GM12878 (cell line): ENCODE data around the gene TMEM179B. TPM values are rescaled to one million over a fixed set of nuclear protein-coding genes. Genes with fewer than 3 reads are reported as not detected.

ENCODE experiments used
- ASH2L ChIP-seq: fragments of 300-600, 200-600 bp; sonication (generic); IDR thresholded peaks from 2 replicates; pipeline ENCODE4 v1.6.1; 2017; ENCODE audit warnings: low read depth, mild to moderate bottlenecking, borderline replicate concordance
- CBFB ChIP-seq: IDR thresholded peaks from 2 replicates; pipeline ENCODE4 v1.6.1; 2016; ENCODE audit warnings: antibody characterized with exemption, low read depth
- CBX5 ChIP-seq: sonication (generic); IDR thresholded peaks from 2 replicates; pipeline ENCODE4 v1.6.1; 2016; ENCODE audit warnings: low read depth, moderate library complexity, mild to moderate bottlenecking, inconsistent platforms
- CREB1 ChIP-seq: IDR thresholded peaks from 2 replicates; pipeline ENCODE4 v1.6.1; 2012; ENCODE audit warnings: low read depth, mild to moderate bottlenecking, inconsistent platforms
- EED ChIP-seq: sonication (generic); IDR thresholded peaks from 2 replicates; pipeline ENCODE4 v1.6.1; 2016; ENCODE audit warnings: antibody characterized with exemption, low read depth
- HDGF ChIP-seq: fragments of 450-650 bp; IDR thresholded peaks from 2 replicates; pipeline ENCODE4 v1.6.1; 2016; ENCODE audit warnings: antibody characterized with exemption
- IKZF2 ChIP-seq, 2 experiments: fragments of 450-650 bp; IDR thresholded peaks; 2 replicates each; pipeline ENCODE4 v1.6.1; 2017; ENCODE audit warnings: mild to moderate bottlenecking in 2 of 2, moderate library complexity in 2 of 2
- LARP7 ChIP-seq: fragments of 450-650 bp; IDR thresholded peaks from 2 replicates; pipeline ENCODE4 v1.6.1; 2017; ENCODE audit warnings: mild to moderate bottlenecking
- MYC ChIP-seq: IDR thresholded peaks from 2 replicates; pipeline ENCODE4 v1.6.1; 2011; ENCODE audit warnings: mild to moderate bottlenecking, low read length, moderate library complexity, inconsistent platforms; ENCODE audit not compliant: insufficient read depth, insufficient replicate concordance, insufficient read length, severe bottlenecking
- NFYA ChIP-seq: IDR thresholded peaks from 2 replicates; pipeline ENCODE4 v1.6.1; 2011; ENCODE audit warnings: low read depth, mild to moderate bottlenecking, low read length, improper control_type of control experiment, borderline replicate concordance
- POU2F2 ChIP-seq: IDR thresholded peaks from 3 replicates; pipeline ENCODE4 v1.6.1; 2011; ENCODE audit warnings: low read depth, mild to moderate bottlenecking, low read length, borderline replicate concordance
- RAD51 ChIP-seq: fragments of 450-650 bp; IDR thresholded peaks from 2 replicates; pipeline ENCODE4 v1.6.1; 2016; ENCODE audit warnings: moderate library complexity, mild to moderate bottlenecking, inconsistent platforms
- SIN3A ChIP-seq: IDR thresholded peaks from 2 replicates; pipeline ENCODE4 v1.6.1; 2012; ENCODE audit warnings: low read depth, low read length, improper control_type of control experiment
- SMAD1 ChIP-seq: fragments of 450-650 bp; IDR thresholded peaks from 2 replicates; pipeline ENCODE4 v1.6.1; 2018; ENCODE audit warnings: mild to moderate bottlenecking, low read depth; ENCODE audit not compliant: partially characterized antibody
- SREBF1 ChIP-seq: IDR thresholded peaks from 2 replicates; pipeline ENCODE4 v1.6.1; 2012; ENCODE audit warnings: mild to moderate bottlenecking, low read length
- TAF1 ChIP-seq: IDR thresholded peaks from 2 replicates; pipeline ENCODE4 v1.6.1; 2011; ENCODE audit warnings: mild to moderate bottlenecking, low read depth, low read length, borderline replicate concordance
- TCF12 ChIP-seq: IDR thresholded peaks from 2 replicates; pipeline ENCODE4 v1.6.1; 2011; ENCODE audit warnings: low read depth, mild to moderate bottlenecking, low read length
- ZNF207 ChIP-seq: fragments of 450-650 bp; IDR thresholded peaks from 2 replicates; pipeline ENCODE4 v1.6.1; 2014; ENCODE audit warnings: antibody characterized with exemption, mild to moderate bottlenecking, borderline replicate concordance
- polyA plus RNA-seq, 11 experiments: library from polyadenylated mRNA; depleted of rRNA in 4 of 11; unstranded in 6 of 11; stranded (reverse) in 5 of 11; fragments of >200 nt; fragmentation: Nextera tagmentation in 4 of 11; fragmentation: Illumina TruSeq in 1 of 11; extraction: Ambion mirVana in 4 of 11; extraction: Trizol in 1 of 11; gene quantifications; 1 replicate in 1 of 11; 2 replicates in 10 of 11; pipeline versions ENCODE4 v1.2.1 to v1.2.3, GENCODE V29; 2011 to 2016; ENCODE audit warnings: inconsistent platforms in 2 of 11, missing spikeins in 2 of 11, low read depth in 1 of 11
- total RNA-seq, 4 experiments: library from RNA; depleted of rRNA in 3 of 4; stranded (reverse); fragments of >200 nt in 3 of 4; fragmentation: Illumina TruSeq in 1 of 4; extraction: Trizol in 1 of 4; gene quantifications; 2 replicates each; pipeline versions ENCODE4 v1.2.1 to v1.2.3, GENCODE V29; 2013 to 2021
- TF ChIP-seq, protein P1 (sequence below): fragments of 450-650 bp; IDR thresholded peaks from 2 replicates; pipeline ENCODE4 v1.6.1; 2016; ENCODE audit warnings: mild to moderate bottlenecking
- TF ChIP-seq, protein P2 (sequence below): IDR thresholded peaks from 2 replicates; pipeline ENCODE4 v1.6.1; 2012; ENCODE audit warnings: low read depth, low read length, improper control_type of control experiment
- TF ChIP-seq, protein P3 (sequence below): IDR thresholded peaks from 2 replicates; pipeline ENCODE4 v1.6.1; 2012; ENCODE audit warnings: low read length, inconsistent platforms
- TF ChIP-seq, protein P4 (sequence below): fragments of 450-650 bp; IDR thresholded peaks from 2 replicates; pipeline ENCODE4 v1.6.1; 2017; ENCODE audit warnings: mild to moderate bottlenecking, moderate library complexity

TMEM179B gene
- total and polyA plus RNA-seq, 10 of the 15 experiments (the other 5 are each of a cell fraction or from before 2014, with no cell fraction given): 21.7 to 82.4 (median 42.0) TPM

DNA sequence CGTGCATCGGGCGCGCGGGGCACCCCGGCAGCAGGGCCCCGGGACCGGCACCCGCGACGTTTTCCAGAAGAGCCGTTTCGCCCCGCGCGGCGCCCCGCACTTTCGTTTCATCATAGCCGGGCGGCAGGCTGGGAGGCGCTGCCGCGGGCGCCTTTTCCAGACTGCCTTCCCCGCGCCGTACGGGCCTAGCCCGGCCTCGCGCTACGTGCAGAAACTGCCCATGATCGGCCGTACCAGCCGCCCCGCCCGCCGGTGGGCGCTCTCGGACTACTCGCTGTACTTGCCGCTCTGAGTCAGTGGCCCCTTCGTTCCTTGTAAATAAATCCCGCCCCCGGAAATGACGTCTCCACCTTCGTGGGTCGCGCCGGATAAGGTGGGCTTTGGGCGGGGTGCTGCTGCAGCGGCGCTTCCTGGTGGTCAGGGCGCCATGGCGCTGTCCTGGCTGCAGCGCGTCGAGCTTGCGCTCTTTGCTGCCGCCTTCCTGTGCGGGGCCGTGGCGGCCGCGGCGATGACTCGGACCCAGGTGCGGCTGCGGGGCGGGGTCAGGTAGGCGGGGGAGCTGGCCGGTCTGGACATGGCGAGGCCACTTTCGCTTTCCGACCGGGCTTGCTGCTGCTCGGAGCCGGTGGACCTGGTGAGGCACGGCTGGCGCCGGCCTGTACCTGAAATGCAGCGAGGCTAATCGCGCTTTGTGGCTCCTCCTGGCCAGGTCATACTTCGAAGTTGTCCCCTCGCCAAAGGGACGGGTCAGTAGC, at the start of gene TMEM179B (continued):
- TF ChIP-seq, protein P1, sequence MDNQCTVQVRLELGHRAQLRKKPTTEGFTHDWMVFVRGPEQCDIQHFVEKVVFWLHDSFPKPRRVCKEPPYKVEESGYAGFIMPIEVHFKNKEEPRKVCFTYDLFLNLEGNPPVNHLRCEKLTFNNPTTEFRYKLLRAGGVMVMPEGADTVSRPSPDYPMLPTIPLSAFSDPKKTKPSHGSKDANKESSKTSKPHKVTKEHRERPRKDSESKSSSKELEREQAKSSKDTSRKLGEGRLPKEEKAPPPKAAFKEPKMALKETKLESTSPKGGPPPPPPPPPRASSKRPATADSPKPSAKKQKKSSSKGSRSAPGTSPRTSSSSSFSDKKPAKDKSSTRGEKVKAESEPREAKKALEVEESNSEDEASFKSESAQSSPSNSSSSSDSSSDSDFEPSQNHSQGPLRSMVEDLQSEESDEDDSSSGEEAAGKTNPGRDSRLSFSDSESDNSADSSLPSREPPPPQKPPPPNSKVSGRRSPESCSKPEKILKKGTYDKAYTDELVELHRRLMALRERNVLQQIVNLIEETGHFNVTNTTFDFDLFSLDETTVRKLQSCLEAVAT: no peak
- TF ChIP-seq ZNF207 (no peak), SIN3A (peak; percentile 21), LARP7 (peak; percentile 39; the same call in 1 of the 2 replicates), TCF12 (0 out of 2 replicates have a peak, but pooled peaks have one; percentile 51), MYC (peak; percentile 63), TAF1 (peak; percentile 91), ASH2L (peak; percentile 51; the same call in 1 of the 2 replicates), POU2F2 (peak; percentile 93), SREBF1 (no peak), HDGF (no peak), CBFB (peak; percentile 83), SMAD1 (no peak), CREB1 (peak; percentile 96), RAD51 (no peak), EED (no peak), CBX5 (no peak), IKZF2 (IDR thresholded peaks at IDR 0.05) (no peak; a peak in 1 of 4 replicates), NFYA (no peak)
- TF ChIP-seq, protein P2, sequence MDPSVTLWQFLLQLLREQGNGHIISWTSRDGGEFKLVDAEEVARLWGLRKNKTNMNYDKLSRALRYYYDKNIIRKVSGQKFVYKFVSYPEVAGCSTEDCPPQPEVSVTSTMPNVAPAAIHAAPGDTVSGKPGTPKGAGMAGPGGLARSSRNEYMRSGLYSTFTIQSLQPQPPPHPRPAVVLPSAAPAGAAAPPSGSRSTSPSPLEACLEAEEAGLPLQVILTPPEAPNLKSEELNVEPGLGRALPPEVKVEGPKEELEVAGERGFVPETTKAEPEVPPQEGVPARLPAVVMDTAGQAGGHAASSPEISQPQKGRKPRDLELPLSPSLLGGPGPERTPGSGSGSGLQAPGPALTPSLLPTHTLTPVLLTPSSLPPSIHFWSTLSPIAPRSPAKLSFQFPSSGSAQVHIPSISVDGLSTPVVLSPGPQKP: peak; percentile 65; the same call in 1 of the 2 replicates
- TF ChIP-seq, protein P3, sequence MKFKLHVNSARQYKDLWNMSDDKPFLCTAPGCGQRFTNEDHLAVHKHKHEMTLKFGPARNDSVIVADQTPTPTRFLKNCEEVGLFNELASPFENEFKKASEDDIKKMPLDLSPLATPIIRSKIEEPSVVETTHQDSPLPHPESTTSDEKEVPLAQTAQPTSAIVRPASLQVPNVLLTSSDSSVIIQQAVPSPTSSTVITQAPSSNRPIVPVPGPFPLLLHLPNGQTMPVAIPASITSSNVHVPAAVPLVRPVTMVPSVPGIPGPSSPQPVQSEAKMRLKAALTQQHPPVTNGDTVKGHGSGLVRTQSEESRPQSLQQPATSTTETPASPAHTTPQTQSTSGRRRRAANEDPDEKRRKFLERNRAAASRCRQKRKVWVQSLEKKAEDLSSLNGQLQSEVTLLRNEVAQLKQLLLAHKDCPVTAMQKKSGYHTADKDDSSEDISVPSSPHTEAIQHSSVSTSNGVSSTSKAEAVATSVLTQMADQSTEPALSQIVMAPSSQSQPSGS: no peak; the same call in 1 of the 2 replicates
- TF ChIP-seq, protein P4, sequence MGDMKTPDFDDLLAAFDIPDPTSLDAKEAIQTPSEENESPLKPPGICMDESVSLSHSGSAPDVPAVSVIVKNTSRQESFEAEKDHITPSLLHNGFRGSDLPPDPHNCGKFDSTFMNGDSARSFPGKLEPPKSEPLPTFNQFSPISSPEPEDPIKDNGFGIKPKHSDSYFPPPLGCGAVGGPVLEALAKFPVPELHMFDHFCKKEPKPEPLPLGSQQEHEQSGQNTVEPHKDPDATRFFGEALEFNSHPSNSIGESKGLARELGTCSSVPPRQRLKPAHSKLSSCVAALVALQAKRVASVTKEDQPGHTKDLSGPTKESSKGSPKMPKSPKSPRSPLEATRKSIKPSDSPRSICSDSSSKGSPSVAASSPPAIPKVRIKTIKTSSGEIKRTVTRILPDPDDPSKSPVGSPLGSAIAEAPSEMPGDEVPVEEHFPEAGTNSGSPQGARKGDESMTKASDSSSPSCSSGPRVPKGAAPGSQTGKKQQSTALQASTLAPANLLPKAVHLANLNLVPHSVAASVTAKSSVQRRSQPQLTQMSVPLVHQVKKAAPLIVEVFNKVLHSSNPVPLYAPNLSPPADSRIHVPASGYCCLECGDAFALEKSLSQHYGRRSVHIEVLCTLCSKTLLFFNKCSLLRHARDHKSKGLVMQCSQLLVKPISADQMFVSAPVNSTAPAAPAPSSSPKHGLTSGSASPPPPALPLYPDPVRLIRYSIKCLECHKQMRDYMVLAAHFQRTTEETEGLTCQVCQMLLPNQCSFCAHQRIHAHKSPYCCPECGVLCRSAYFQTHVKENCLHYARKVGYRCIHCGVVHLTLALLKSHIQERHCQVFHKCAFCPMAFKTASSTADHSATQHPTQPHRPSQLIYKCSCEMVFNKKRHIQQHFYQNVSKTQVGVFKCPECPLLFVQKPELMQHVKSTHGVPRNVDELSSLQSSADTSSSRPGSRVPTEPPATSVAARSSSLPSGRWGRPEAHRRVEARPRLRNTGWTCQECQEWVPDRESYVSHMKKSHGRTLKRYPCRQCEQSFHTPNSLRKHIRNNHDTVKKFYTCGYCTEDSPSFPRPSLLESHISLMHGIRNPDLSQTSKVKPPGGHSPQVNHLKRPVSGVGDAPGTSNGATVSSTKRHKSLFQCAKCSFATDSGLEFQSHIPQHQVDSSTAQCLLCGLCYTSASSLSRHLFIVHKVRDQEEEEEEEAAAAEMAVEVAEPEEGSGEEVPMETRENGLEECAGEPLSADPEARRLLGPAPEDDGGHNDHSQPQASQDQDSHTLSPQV: no peak
